ENCODE data around the gene DCANP1. TPM values are rescaled to one million over a fixed set of nuclear protein-coding genes. Genes with fewer than 3 reads are reported as not detected.

The DCANP1 gene
- total RNA-seq, 2 experiments from 2014 or later, result not detected

- Histone ChIP-seq H2AFZ (ENCODE audit: low read length) (no peak overlapping the region), H3K4me2 (ENCODE audit: low read length) (no peak overlapping the region), H3K36me3 (ENCODE audit: insufficient read depth, low read length) (no peaks in the 10 kb centered on the region), H4K20me1 (ENCODE audit: insufficient read depth, low read length) (no peaks in the 10 kb centered on the region), H3K9me3 (ENCODE audit: low read length) (no peaks in the 10 kb centered on the region), H3K9me2 (ENCODE audit: insufficient read depth, low read length) (no peaks in the 10 kb centered on the region), H3K27ac (ENCODE audit: low read depth, low read length, poor library complexity, severe bottlenecking) (no peak overlapping the region), H3K4me1 (ENCODE audit: insufficient read depth, low read length, poor library complexity, severe bottlenecking) (no peaks in the 10 kb centered on the region), H3K79me2 (ENCODE audit: insufficient read depth, low read depth, low read length) (no peaks in the 10 kb centered on the region), H3K4me3 (ENCODE audit: low read depth, low read length, poor library complexity, severe bottlenecking) (no peak overlapping the region)
- ChIA-PET CTCF (ENCODE audit: unreplicated experiment) (no interaction called here), POLR2A (interaction anchor here (1.1 kb wide), 1 partner anchor 10 kb away, joined by 3 read pairs; no protein-coding TSS in a partner anchor)
- DNase-seq (ENCODE audit: low spot score), result no peak
- intact Hi-C loops (cut with micrococcal nuclease; ENCODE audit: unreplicated experiment), result no loop called here
- no TSS peak for BruUV-seq (replicated peaks)
- TF ChIP-seq CTCF (conservative IDR thresholded peaks at IDR 0.05; ENCODE audit: low read length), result no peak
- no peak for TF ChIP-seq EZH2phosphoT487 (IDR thresholded peaks at IDR 0.05; ENCODE audit: borderline replicate concordance, low read depth, low read length)
Measured at GRCh38 chr5:135483254-135483653, 36.1 kb upstream of the DCANP1 start.

GRCh38 chr5:135482381-135482933 lies 35.3 kb upstream of the DCANP1 start:
- ChIA-PET CTCF (ENCODE audit: unreplicated experiment) (interaction anchor here (0.6 kb wide), 1 partner anchor 16 kb away, joined by 6 read pairs; no protein-coding TSS in a partner anchor), POLR2A (interaction anchor here (0.6 to 1.1 kb wide), 2 partner anchors 9 to 94 kb away, joined by 3 to 5 read pairs; no protein-coding TSS in a partner anchor)
- Histone ChIP-seq H3K36me3 (ENCODE audit: insufficient read depth, low read length) (no peaks in the 10 kb centered on the region), H3K4me3 (ENCODE audit: low read depth, low read length, poor library complexity, severe bottlenecking) (no peak overlapping the region), H3K4me2 (ENCODE audit: low read length) (no peak overlapping the region), H3K4me1 (ENCODE audit: insufficient read depth, low read length, poor library complexity, severe bottlenecking) (no peaks in the 10 kb centered on the region), H3K79me2 (ENCODE audit: insufficient read depth, low read depth, low read length) (no peaks in the 10 kb centered on the region), H4K20me1 (ENCODE audit: insufficient read depth, low read length) (no peaks in the 10 kb centered on the region), H3K9me2 (ENCODE audit: insufficient read depth, low read length) (no peaks in the 10 kb centered on the region), H3K9me3 (ENCODE audit: low read length) (no peaks in the 10 kb centered on the region), H2AFZ (ENCODE audit: low read length) (no peak overlapping the region), H3K27ac (ENCODE audit: low read depth, low read length, poor library complexity, severe bottlenecking) (no peak overlapping the region)
- BruUV-seq (replicated peaks), result no TSS peak
- no peak for DNase-seq (ENCODE audit: low spot score)
- intact Hi-C loops (cut with micrococcal nuclease; ENCODE audit: unreplicated experiment), result no loop called here
- TF ChIP-seq EZH2phosphoT487 (IDR thresholded peaks at IDR 0.05; ENCODE audit: borderline replicate concordance, low read depth, low read length) (no peak), CTCF (conservative IDR thresholded peaks at IDR 0.05; ENCODE audit: low read length) (no peak)

GRCh38 chr5:135481909-135482311 lies 34.8 kb upstream of the DCANP1 start:
- Histone ChIP-seq H3K4me3 (ENCODE audit: low read depth, low read length, poor library complexity, severe bottlenecking) (no peak overlapping the region), H3K9me2 (ENCODE audit: insufficient read depth, low read length) (no peaks in the 10 kb centered on the region), H3K36me3 (ENCODE audit: insufficient read depth, low read length) (no peaks in the 10 kb centered on the region), H3K79me2 (ENCODE audit: insufficient read depth, low read depth, low read length) (no peaks in the 10 kb centered on the region), H3K4me2 (ENCODE audit: low read length) (no peak overlapping the region), H2AFZ (ENCODE audit: low read length) (no peak overlapping the region), H3K4me1 (ENCODE audit: insufficient read depth, low read length, poor library complexity, severe bottlenecking) (no peaks in the 10 kb centered on the region), H3K27ac (ENCODE audit: low read depth, low read length, poor library complexity, severe bottlenecking) (no peak overlapping the region), H4K20me1 (ENCODE audit: insufficient read depth, low read length) (no peaks in the 10 kb centered on the region), H3K9me3 (ENCODE audit: low read length) (no peaks in the 10 kb centered on the region)
- ChIA-PET CTCF (ENCODE audit: unreplicated experiment) (interaction anchor here (0.6 kb wide), 1 partner anchor 15 kb away, joined by 6 read pairs; no protein-coding TSS in a partner anchor), POLR2A (no interaction called here)
- intact Hi-C loops (cut with micrococcal nuclease; ENCODE audit: unreplicated experiment), result no loop called here
- DNase-seq (ENCODE audit: low spot score), result no peak
- no TSS peak for BruUV-seq (replicated peaks)
- TF ChIP-seq CTCF (conservative IDR thresholded peaks at IDR 0.05; ENCODE audit: low read length), result no peak
- TF ChIP-seq EZH2phosphoT487 (IDR thresholded peaks at IDR 0.05; ENCODE audit: borderline replicate concordance, low read depth, low read length), result no peak
